Retina (tissue), 1 donor: Measurements from ENCODE around the gene SPX.

Experiments
- DNase-seq: peaks from one replicate; pipeline ENCODE4 v3.0.0-alpha.2; 2016

Gene SPX

GRCh38 chr12:21539797-21540196 lies 13.7 kb downstream of the SPX start:
- DNase-seq: no peak

GRCh38 chr12:21541773-21542172 lies 15.7 kb downstream of the SPX start:
- DNase-seq: no peak

- DNase-seq: no peak
Observed at GRCh38 chr12:21542403-21542802, 16.3 kb downstream of the SPX start.

GRCh38 chr12:21543151-21543550 lies 17.1 kb downstream of the SPX start:
- no peak for DNase-seq

GRCh38 chr12:21545557-21545956 lies 19.5 kb downstream of the SPX start:
- no peak for DNase-seq

DNA sequence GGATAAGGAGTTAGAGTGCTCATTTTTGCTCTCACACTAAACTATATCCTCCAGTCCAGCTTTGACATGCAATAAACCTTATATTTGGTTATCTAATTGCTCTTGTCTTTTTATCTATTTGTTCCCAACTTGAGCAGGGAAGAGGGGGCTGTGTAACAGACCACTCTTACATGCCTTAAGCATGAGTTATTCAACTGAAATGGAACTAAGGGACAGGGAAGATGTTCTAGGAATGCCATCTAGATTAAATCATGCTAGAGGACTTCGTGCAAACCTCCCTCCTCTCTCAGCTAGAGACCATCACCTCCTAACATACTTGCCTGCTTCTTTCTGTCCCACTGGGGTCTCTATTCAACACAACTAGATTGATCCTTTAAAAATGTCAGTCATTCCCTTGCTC lies 20.6 kb downstream of the SPX start:
- DNase-seq: no peak

DNA sequence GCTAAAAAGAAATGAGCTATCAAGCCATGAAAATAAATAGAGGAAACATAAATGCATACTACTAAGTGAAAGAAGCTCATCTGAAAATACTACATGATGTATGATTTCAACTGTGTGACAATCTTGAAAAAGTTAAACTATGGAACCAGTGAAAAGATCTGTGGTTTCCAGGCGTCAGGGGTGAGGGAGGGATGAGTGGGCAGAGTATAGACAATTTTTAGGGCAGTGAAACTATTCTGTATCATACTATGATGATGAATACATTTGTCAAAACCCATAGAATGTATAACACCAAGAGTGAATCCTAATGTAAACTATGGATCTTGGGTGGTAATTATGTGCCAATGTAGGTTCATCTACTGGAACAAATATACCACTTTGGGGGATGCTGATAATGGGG lies 21.3 kb downstream of the SPX start:
- no peak for DNase-seq

- DNase-seq: no peak
Observed at GRCh38 chr12:21551841-21552465, 25.9 kb downstream of the SPX start.

DNA sequence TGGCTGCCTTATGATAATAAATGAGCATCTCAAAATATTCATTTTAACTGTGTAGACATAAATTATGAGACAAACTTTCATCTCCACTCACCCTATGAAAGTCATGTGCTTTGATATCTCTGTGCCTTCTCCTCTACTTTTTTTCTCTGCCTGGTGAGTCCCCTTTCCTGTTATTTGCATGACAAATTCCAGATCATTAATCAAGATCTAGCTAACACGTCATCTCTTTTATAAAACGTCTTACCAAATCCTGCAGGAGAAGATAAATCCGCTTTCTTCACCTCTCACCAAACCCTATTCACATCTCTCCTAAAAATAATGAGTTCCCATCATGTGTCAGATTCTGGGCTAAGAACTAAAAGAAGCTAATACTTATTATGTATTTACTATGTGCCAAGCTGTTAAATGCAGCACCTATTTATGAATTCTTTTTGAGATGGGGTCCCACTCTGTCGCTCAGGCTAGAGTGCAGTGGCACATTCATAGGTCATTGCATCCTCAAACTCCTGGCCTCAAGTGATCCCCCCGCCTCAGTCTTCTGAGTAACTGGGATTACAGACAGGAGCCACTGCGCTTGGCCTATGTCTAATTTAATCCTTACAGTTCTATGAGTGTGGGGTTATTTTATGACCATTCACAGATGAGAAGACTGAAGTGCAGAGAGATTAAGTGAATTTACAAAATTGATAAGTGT lies 26.7 kb downstream of the SPX start:
- DNase-seq: no peak

GRCh38 chr12:21553329-21553675 lies 27.2 kb downstream of the SPX start:
- DNase-seq: no peak

DNA sequence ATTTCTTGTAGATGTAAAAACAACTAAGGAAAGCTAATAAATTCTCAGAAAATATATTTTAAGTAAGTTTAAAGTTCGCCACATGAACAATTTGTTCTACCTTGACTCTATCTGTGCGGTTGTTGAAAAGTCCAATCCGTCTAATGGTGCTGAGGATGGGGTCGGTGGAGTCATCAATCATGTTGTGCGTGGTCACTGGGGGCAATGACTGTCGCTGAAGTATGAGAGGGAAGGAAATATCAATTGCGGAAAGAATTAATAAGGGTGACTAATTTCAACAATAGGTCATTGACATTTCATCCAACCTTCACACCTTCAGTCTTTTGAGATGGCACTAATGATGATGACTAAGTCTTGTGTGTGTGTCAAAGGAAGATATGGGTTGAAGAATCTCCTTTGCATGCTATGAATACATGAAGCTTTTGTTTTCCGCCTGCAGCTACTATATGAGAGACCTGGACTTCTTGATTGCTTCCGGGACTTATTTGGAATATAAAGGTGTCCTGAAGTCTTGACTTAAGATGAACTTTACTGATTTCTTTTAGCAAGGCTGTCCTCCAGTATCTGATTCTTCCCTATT lies 32.1 kb downstream of the SPX start:
- no peak for DNase-seq

- DNase-seq: no peak
Observed at GRCh38 chr12:21559855-21560569, 33.9 kb downstream of the SPX start.

GRCh38 chr12:21561158-21561557 lies 35.1 kb downstream of the SPX start:
- DNase-seq: no peak

GRCh38 chr12:21562859-21563258 lies 36.8 kb downstream of the SPX start:
- DNase-seq: no peak

GRCh38 chr12:21566223-21566906 lies 40.3 kb downstream of the SPX start:
- DNase-seq: no peak

GRCh38 chr12:21566907-21567394 lies 40.9 kb downstream of the SPX start:
- no peak for DNase-seq

- DNase-seq: no peak
Observed at GRCh38 chr12:21568115-21568514, 42.0 kb downstream of the SPX start.

DNA sequence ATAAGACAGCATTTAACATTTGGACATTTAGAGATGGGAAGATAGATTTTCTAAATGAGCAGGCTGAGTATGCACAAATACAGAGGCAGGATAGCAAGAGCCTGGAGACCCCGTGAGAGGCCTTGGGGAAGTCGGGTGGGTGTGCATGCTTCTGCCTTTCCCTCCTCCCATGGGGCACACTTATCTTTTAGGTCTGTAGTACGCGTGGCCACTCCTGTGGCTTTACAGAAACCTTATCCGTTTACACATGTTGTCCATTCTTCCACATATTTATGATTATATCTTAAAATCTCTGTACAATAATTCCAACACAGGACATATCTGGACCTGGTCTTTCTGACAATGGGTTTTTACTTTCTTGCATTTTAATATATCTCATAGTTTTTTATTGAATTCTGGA lies 45.0 kb downstream of the SPX start:
- no peak for DNase-seq

GRCh38 chr12:21573733-21574358 lies 47.8 kb downstream of the SPX start:
- DNase-seq: no peak

DNA sequence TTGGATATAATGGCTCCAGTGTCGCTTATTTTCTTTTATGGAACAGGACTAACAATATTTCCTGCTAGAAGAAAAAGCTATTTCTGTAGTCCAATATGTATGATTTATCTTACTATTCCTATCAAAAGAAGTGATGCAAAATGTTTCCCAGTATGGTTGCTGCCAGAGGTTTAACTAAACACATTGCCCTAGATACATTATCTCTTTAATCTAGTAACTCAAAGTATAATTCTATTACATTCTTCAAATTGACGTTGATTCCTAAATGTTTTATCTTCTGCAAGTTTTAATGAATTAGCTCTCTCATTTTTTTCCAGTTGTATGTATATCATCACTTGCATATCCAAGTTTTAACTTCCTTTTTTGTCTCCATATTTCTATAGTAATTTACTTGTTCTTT lies 50.3 kb downstream of the SPX start:
- no peak for DNase-seq

GRCh38 chr12:21577516-21577915 lies 51.4 kb downstream of the SPX start:
- DNase-seq: no peak

DNA sequence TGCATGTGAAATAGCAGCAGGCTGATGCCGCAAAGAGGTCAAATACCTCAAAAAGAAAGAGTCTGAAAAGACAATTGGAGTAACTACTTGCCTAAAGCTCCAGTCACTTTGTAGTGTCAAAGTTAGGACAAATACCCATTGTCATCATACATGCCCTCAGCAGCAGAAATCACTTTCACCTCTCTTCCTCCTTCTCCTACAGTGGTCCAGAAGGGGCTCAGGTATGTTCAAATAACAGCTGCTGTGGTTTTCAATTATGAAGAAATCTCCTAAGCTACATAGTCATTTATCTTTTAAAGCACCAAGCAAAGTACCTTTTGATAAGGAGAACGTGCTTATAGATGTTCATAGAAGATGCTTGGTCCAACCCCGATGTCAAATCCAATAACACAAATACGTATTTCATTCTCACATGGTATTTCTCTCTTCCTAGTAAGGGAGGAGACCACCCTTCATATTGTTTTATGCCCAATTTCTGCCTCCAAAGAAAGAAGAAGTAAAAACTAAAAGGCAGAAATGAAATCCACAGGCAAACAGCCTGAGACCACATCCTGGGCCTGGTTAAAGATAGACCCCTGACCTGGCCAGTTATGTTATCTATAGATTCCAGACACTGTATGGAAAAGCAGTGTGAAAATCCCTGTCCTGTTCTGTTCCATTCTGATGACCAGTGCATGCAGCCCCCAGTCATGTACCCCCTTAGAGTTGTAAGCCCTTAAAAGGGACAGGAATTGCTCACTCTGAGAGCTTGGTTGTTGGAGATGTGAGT lies 54.8 kb downstream of the SPX start:
- DNase-seq: no peak
